HG03175 (cell line): ENCODE data around the gene OR10D3.
A peak's percentile ranks its signal among the peaks of the same experiment; 100 is the strongest.
"Not testable (repeated sequence)": the region's sequence is repeated elsewhere in the genome, so short reads cannot be mapped to it uniquely, and the experiment has no call there.

Experiments used
- ATAC-seq: cut with Tn5 transposase; IDR thresholded peaks from one replicate; pipeline ENCODE4 v1.9.1; 2021; ENCODE audit warnings: mild to moderate bottlenecking, moderate library complexity; ENCODE audit not compliant: unreplicated experiment

Gene OR10D3

GRCh38 chr11:124194293-124195188, 11.4 kb downstream of the OR10D3 start:
- ATAC-seq = no peak

- peak; percentile 77 for ATAC-seq
These were observed 12.1 kb downstream of the OR10D3 start for GRCh38 chr11:124195189-124195734.

GRCh38 chr11:124197999-124198398, 14.9 kb downstream of the OR10D3 start:
- ATAC-seq = no peak

- no peak for ATAC-seq
These were observed 15.8 kb downstream of the OR10D3 start for GRCh38 chr11:124198897-124199296.

GRCh38 chr11:124199702-124200101, 16.6 kb downstream of the OR10D3 start:
- ATAC-seq = no peak

- no peak for ATAC-seq
These were observed 17.5 kb downstream of the OR10D3 start for GRCh38 chr11:124200671-124201070.

GRCh38 chr11:124202951-124203350, 19.8 kb downstream of the OR10D3 start:
- ATAC-seq = no peak

GRCh38 chr11:124204008-124204407, 20.9 kb downstream of the OR10D3 start:
- no peak for ATAC-seq

GRCh38 chr11:124207102-124207792, 24.1 kb downstream of the OR10D3 start:
- no peak for ATAC-seq

- no peak for ATAC-seq
These were observed 26.7 kb downstream of the OR10D3 start for GRCh38 chr11:124209824-124210357.

- ATAC-seq = no peak
These were observed 27.3 kb downstream of the OR10D3 start for GRCh38 chr11:124210421-124210820.

- no peak for ATAC-seq
These were observed 28.2 kb downstream of the OR10D3 start for GRCh38 chr11:124211321-124211720.

- no peak for ATAC-seq
These were observed 30.9 kb downstream of the OR10D3 start for GRCh38 chr11:124214027-124214426.

GRCh38 chr11:124219126-124219525, 36.0 kb downstream of the OR10D3 start:
- no peak for ATAC-seq

GRCh38 chr11:124222407-124222806, 39.3 kb downstream of the OR10D3 start:
- ATAC-seq = no peak

GRCh38 chr11:124224618-124225423, 41.7 kb downstream of the OR10D3 start:
- ATAC-seq = not testable (repeated sequence)

GRCh38 chr11:124225471-124225870, 42.3 kb downstream of the OR10D3 start:
- ATAC-seq = no peak

- no peak for ATAC-seq
These were observed 50.2 kb downstream of the OR10D3 start for GRCh38 chr11:124233376-124233775.
